A204.1 (cell line): ENCODE measurements around the gene MCM9.
"Not testable (repeated sequence)": the region's sequence is repeated elsewhere in the genome, so short reads cannot be mapped to it uniquely, and the experiment has no call there.

Experiments used
- FAIRE-seq: peaks from 2 replicates; lab custom pipeline; 2012; peaks lifted over from hg19 to GRCh38; lab: Jason Lieb, UNC

Gene MCM9

DNA sequence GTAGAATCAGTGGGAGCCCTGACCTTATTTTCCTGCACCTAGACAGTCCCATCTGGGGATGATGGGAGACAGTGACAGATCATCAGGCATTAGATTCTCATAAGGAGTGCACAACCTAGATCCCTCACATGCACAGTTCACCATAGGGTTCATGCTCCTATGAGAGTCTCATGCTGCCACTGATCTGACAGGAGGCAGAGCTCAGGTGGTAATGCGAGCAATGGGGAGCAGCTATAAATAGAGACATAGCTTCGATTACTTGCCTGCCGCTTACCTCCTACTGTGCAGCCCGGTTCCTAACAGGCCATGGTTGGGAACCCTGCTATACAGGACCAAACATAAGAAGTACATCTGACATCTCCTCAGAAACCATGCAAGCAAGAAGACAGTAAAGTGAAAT, 72.5 kb downstream of the MCM9 start:
- no peak for FAIRE-seq

DNA sequence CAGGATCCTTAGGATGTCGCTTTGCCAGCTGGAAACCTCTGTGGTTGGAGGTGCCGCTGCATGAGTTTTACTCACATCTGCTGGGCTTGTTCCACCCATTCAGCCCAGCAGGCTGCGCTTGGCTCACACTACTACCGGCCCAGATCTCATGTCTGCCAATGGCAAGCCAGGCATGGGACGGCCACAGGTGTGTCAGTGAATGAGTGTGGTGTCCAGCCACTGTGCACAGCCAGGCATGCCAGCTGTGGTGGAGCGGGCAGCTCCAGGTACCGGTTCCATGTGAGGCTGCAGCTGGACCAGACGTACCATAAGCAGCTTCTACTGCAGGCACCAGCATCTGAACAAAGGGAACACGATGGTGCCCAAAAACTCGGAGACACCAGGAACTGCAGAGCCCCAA, 74.1 kb downstream of the MCM9 start:
- no peak for FAIRE-seq

DNA sequence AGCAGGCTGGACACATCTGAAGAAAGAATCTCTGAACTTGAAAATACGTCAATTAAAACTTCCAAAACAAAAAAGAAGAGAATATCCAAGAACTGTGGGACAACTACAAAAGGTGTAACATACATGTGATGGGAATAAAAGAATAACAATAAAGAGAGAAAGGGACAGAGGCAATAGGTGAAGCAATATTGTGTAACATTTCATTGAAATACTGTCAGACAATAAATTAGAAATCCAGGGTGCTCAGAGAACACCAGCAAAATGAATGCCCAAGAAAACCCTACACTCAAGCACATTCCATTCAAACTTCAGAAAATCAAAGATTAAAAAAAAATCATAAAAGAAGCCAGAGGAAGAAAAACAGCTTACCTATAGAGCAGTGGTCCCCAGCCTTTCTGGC, 74.6 kb downstream of the MCM9 start:
- no peak for FAIRE-seq

DNA sequence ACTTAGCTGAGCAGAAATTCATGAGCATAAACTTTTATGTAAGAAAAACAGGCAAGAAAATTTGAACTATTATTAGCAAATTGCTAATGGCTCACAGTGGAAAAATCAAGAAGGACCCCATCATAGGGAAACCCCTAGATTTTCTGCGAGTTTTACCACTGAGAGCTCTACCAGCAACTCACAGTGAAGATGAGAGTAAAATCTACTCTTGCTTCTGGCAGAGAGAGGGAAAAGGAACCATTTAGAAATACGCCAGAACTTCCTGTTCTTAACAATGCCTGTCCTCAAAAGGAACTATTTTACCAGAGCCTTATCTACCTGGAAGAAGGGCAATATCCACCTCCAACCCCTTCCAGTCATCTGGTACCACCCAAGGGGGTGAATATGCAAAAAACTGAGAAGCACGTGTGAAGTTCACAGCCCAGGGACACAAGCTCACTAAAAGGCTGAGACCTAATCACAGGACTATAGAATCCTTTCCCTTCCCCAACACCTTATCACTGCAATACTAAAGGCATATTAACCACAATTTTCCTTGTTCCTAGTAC, 75.4 kb downstream of the MCM9 start:
- no peak for FAIRE-seq

DNA sequence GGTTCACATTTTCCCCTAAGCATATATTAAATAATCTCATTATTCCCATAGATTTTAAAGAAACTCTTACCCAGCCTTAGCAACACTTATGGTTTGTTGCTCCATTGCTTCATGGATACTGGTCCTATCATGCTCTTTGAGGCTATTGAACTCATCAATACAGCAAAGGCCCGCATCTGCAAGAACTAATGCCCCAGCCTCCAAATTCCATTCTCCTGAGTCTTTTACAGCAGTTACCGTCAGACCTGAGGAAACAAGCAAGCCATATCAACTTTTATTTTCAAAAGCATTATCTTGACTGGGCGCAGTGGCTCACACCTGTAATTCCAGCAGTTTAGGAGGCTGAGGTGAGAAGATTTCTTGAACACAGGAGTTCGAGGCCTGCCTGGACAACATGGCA, 78.7 kb downstream of the MCM9 start:
- FAIRE-seq = no peak

DNA sequence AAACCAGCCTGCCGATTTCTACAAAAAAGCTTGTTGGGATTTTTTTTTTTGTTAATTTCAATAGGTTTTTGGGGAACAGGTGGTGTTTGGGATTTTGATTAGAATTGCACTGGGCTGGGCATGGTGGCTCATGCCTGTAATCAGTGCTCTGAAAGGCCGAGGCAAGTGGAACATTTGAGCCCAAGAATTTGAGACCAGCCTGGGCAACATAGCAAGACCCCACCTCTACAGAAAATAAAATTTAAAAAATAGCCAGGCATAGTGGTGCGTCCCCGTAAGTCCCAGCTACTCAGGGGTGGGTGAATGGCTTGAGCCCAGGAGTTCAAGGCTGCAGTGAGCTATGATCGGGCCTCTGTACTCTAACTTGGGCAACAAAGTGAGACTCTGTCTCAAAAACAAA, 81.6 kb downstream of the MCM9 start:
- no peak for FAIRE-seq

DNA sequence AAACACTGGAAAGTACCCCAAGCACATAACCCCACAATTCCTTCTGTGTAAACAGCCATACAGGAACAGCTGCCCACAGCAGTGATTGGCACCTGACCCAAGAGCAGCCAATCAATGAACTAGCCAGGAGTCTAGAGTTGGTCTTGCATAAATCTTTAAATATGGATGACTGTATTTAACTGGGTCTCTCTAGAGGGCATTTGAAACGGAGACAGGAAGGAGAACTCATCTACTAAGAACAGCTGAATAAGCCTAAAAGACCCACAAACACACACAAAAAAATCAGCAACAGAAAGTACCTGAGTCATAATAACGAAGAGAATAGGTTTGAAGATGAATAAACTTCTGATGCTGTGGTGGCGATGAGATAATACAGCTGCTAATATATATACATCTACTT, 90.0 kb downstream of the MCM9 start:
- FAIRE-seq = no peak

DNA sequence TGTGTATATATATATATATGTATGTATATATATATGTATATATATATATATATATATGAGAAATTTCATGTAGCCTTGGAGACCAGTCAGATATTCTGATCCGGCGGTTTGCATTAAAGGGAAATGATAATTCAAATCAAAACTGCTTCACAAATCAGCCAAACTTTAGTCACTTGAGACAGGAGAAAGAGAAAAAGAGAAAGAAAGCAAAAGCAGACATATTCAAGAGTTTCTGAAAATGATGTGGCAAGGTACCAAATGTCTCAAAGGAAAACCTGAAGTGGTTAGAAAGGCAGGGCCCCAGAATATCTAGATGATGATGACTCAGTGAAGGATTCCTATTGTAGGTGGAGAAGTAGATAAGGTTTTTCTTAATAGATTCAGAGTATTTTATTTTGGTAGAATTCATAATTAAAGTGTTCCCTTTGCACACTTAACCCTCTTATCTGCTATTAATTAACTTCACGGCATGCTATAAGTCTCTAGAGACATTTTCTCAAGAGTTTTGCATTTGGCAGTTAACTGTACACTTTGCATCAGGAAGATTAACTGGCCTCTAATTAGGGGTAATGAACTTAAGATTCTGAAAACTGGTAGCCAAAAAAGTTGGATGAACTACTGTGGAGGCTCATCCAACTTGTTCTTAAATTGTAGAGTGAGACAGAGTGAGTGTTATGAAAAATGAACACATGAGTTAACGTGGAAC, 91.1 kb downstream of the MCM9 start:
- no peak for FAIRE-seq

DNA sequence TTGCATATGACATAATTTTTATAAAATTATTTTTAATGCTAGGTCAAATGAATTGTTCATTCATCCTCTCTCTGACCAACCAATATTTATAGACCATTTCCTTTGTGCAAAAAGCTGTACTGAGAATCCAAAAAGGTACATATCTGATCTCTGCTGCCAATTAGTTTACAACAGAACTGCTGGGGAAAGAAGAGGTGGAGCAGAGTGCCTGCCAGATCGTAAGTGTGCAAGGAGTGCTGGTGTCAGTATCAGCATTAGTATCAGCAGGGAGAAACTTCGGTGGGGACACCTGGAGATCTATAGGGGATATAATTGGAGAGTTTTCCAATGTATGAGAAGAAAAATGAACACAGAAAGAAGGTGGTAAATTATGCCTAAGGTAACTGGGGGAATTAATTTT, 104.3 kb downstream of the MCM9 start:
- no peak for FAIRE-seq

DNA sequence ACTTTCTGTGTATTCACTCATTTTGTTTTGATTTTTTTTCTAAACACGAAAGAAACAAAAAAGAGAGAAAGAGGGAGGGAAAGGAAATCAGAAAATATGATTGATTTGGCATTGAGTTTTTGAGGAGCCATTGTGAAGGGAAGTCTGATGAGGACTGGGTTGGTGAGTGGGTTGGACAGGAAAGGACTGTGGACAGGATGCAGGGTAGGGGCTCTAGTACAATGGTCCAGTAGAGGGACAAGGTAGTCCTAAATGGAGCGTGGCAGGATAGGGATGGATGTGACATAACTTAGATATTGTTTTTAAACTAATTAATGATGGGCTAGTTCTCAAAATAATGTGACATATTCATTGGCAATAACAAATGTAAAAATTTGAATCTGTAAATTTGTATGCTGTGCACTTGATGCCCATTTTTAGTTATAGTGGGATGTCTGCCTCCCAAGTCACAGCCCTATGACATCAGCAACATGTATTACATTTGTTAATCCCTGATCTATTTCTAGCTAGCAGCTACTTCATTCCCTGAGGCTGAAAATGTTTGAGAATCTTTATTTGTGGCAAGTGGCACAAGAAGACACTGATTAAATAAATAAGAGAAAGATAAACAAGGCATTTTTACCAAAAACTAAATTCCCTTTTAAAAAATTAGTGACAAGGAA, 105.0 kb downstream of the MCM9 start:
- no peak for FAIRE-seq

DNA sequence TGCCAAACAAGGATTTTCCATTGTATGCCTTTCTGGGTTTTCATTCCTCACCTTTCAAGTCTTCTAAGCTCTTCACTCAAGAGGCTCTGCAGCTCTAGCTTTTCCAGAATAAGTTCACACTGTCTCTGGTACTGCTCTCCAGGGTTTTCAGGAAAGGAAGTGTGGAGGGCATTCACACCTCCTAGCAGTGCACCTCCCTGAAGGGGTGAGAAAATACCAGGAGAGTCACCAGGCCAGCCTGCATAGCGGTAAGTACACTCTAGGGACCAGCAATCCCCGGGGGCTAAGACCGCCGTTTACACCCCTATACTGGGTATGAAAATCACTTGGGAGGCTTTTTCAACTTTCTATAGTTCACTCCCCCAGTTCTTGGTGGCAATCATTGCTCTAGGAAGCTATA, 108.9 kb downstream of the MCM9 start:
- no peak for FAIRE-seq

DNA sequence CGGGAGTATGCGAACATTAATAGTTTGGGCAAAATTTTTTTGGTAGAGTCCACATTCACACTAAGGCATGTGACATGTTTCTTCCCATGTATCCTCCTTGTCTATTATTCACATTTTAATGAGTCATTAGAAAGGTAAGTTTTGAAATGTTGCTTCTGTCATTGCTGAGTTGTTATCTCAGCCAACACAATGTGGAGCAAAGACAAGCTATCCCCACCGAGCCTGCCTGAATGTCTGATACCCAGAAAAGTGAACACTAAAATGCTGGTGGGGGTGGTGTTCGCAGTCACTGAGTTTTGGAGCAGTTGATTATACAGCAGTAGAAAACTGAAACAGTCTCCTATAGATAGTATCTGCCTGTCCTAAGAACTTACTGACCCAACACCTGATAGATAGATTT, 109.3 kb downstream of the MCM9 start:
- FAIRE-seq = no peak

DNA sequence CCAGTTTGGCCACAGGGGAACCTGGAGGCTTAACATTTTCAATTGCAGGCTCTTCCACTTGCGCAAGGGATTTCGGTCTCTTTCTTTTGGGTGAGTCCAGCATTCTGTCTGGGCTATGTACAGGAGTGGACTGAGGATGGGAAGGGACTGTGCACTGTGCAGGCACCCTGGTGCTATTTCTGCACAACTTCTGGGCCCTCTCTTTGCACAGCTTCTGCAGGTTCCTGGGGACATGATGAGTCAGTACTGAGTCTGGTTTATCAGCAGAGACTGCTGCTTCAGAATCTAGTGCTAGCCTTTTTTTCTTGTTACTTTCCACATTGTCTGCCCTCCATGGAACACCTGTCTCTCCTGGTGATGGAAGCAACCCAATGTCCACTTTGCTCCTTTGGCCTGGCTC, 119.5 kb downstream of the MCM9 start:
- FAIRE-seq = no peak

DNA sequence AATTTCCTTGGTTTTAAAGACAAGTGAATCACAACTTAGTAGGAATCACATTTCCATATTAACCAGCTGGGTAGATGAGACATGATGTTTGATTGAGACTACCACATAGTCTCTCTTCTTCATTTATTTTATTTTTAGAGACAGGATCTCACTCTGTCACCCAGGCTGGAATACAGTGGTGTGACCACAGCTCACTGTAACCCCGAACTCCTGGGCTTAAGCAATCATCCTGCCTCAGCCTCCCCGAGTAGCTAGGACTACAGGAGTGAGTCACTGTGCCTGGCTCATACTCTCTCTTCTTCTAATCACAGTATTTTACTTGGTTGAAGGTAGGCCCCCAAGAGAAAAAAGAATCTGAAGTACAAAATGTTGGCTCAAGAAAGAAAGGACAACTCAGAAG, 121.2 kb downstream of the MCM9 start:
- FAIRE-seq = no peak

DNA sequence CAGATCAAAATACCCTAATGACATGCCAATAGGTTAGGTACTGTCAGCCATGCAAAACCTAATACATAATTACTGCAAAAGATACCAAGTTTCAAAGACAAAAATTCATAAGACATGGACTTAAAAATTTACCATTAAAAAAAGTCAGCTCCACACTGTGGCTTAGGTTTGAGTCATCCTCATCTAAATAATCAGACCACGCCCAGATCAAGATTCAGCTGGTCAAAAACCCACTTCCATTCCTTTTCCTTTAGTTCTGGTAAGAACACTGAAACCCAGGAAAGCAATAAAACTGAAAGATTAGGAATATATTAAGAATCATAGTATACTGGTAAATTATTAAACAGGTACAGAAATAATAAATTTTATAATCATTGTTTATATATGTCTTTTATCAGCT, 122.0 kb downstream of the MCM9 start:
- no peak for FAIRE-seq

DNA sequence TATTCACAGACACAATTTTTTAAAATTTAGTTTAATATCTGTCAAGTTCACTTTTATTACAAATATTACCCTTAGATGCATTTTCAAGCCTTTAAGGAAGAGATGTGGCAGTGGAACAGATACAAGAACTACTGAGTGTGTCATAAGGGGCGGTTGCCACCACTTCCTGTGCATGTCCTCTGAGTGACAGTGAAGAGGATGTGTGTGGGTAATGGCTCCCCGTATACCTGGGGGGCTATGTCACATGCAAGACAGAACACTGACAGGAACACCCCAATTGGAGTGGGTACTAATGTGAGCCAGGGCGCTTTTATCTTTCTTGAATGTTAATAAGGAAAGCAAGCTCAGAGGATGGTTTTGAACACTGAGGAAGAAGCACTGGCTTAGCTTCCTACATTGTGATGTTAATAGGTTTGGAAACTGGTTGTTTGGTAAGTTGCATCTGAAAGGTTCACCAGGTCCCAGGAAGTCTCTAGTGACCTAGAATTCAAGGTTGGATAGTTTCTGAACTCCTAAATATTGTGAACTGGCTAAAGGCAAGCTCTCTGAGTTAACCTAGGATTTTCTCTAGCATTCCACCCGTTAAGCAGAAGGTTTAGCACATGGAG, 124.4 kb downstream of the MCM9 start:
- no peak for FAIRE-seq

DNA sequence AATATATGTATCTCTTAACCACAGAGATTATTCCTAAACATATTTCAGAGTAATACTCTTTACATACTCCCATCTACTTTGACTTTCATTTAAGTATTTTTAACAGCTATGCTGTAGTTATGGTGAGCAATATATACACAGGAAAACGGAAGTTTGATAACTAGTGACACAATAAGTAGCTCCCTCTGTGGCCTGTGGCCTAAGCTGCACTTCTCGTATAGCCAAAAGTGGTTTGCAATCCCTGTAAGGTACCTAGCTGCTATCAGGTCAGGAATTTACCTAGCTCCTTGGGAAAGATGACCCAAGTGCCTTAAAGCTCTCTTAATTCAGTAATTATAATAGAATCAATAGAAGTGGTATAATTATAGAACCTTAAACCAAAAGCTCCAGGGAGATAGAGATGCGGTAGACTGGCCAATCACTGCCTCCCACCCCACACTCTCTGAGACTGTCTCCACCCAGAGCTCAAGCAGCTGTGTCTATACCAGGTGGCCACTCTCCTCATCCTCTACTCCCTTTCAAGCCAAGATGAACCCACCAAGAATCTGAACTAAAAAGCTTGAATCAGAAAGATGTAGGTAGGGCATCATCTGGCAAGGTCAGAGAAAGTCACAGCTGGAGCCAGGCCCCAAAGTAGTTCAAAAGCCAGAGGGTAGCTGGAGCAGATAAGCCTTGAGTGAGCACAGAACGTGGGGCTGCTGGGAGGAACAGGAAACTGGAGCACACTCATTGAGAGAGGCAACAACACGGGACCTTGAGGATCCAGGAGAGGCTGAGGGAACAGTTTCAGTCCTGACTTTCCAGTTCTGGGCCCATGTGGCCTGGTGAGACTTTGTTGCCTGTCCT, 125.9 kb downstream of the MCM9 start:
- FAIRE-seq = no peak

DNA sequence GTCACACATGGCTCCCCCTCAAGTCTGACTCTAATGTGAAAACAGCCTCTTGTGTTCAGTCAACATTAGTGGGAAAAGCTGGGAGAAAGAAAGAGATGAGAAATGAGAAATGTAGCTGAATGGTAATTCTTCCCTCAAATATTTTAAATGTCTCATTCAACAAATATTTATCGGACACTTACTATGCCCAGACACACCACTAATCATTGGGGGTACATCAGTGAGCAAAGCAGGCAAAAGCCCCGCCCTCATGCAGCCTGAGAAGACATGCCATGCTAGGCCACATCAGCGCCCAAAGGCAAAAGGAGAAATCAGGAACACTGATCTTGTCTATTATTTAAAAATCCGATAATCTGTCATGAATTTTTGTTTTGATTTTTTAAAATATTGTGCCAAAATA, 130.9 kb downstream of the MCM9 start:
- FAIRE-seq = no peak

DNA sequence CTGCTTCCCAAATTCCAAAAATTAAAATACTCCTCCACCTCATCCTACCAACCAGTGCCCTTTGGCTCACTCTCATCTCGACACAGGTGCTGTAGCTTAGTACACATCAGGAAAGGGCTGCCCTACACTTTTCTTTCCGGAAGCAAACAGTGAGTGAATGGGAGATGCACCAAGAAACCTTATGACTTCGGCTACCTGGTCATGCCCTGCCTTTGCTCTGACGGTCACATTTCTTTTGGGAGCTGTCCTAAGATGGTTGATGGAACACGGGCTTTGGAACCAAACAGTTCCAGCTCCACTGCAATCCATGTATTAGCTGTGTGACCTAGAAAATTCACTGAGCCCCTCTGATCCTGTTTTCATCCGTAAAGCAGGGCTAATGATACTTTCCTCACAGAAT, 133.7 kb downstream of the MCM9 start:
- FAIRE-seq = no peak

DNA sequence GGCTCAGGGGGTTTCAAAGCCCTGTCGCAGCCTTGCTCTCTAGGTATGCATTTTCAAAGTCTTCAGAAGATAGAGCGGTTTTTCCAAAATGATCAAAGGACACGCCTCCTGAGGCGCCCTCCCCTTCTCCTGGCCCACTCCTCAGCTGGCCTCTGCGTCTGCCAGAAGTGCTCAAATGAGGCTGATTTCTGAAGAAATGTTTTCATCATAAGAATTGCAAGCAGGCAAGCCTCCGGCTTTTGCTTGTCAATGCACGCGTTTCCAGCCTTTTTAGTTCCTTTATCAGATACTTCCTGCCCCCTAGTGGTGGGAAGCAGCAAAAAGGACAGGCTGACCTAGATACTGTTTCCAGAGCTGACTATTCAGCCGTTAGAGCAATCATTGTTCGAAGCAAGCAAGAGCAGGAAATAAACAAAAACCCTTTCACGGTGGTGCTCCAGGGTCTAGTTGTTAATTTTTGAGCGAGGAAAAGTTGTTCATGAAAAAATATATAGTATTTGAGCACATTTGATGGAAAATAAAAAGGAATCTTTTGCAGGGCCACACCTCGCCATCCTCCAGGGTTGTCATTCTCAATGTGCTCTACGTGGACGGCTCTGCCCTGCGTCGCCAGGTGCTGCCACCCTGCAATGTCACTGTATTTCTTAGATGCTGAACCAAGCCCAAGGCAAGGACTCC, 134.4 kb downstream of the MCM9 start:
- FAIRE-seq = peak; percentile 48

DNA sequence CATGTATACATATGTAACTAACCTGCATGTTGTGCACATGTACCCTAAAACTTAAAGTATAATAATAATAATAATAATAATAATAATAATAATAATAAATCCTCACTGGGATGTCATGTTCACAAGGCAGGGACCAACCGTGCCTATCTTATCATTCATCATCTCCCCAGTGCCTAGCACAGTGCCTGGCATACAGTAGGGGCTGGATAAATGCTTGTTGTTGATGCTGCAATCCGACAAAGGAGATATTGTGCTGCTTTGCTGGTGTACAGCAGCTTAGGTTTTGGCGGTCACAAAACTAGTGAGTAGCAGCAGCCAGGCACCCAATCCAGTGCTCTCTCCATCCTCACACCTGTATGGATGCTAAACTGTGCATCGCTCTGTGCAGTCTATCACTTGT, 135.1 kb downstream of the MCM9 start:
- no peak for FAIRE-seq

DNA sequence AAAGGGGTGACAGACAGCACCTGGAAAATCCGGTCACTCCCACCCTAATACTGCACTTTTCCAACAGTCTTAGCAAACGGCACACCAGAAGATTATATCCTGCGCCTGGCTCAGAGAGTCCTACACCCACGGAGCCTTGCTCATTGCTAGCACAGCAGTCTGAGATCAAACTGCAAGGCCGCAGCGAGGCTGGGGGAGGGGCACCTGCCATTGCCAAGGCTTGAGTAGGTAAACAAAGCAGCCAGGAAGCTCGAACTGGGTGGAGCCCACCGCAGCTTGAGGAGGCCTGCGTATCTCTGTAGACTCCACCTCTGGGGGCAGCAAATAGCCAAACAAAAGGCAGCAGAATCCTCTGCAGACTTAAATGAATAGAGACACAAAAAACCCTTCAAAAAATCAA, 138.4 kb downstream of the MCM9 start:
- FAIRE-seq = not testable (repeated sequence)
